Measurements from ENCODE around the gene ZMIZ1. TPM values are rescaled to one million over a fixed set of nuclear protein-coding genes. Genes with fewer than 3 reads are reported as not detected.

Gene ZMIZ1
- total RNA-seq, 1 experiment from 2014 or later = 20.4 TPM

- Histone ChIP-seq H3K36me3 (replicated peaks; ENCODE audit: control insufficient read depth, insufficient read depth, low read length) (peaks cover 14% of the 10 kb centered on the region), H3K27me3 (ENCODE audit: control insufficient read depth, insufficient read depth, low read length) (no peaks in the 10 kb centered on the region), H3K4me3 (ENCODE audit: insufficient read depth, low read depth, low read length) (no peak overlapping the region)
- DNase-seq = no peak
These were observed 227.7 kb downstream of the ZMIZ1 start for GRCh38 chr10:79296431-79296830.

DNA sequence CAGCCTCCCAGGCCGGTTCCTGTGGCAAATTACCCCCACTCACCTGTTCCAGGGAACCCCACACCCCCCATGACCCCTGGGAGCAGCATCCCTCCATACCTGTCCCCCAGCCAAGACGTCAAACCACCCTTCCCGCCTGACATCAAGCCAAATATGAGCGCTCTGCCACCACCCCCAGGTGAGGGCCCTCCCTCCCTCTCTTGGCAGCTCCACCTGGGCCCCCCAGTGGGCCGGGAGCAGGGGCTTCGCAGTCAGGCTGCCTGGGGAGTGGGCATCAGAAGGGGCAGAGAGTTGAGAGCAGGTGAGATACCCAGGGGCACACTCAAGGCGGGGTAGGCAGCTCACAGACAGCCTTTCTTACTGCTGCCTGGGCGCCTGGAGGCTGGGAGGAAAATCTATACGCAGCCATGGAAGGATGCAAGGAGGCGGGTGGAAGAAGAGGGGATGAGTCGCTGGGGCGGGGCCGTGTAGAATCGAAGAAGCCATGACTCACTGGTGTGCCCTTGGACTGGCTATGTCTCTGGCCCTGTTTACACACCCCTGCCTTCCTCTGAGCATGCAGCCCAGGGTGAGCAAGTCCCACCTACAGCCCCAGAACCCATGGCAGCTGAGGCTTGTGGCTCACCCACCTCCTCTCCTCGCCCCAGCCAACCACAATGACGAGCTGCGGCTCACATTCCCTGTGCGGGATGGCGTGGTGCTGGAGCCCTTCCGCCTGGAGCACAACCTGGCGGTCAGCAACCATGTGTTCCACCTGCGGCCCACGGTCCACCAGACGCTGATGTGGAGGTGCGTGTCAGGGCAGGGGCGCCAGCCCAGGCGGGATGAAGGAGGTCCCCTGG, 229.9 kb downstream of the ZMIZ1 start:
- Histone ChIP-seq H3K4me3 (ENCODE audit: insufficient read depth, low read depth, low read length) (no peak overlapping the region), H3K27me3 (ENCODE audit: control insufficient read depth, insufficient read depth, low read length) (no peaks in the 10 kb centered on the region), H3K36me3 (replicated peaks; ENCODE audit: control insufficient read depth, insufficient read depth, low read length) (peaks cover 15% of the 10 kb centered on the region)
- DNase-seq = no peak

- H3K27me3 ChIP-seq (ENCODE audit: control insufficient read depth, insufficient read depth, low read length) = no peaks in the 10 kb centered on the region
- no peak overlapping the region for H3K4me3 ChIP-seq (ENCODE audit: insufficient read depth, low read depth, low read length)
- DNase-seq = no peak
- peaks cover 18% of the 10 kb centered on the region for H3K36me3 ChIP-seq (replicated peaks; ENCODE audit: control insufficient read depth, insufficient read depth, low read length)
These were observed 230.9 kb downstream of the ZMIZ1 start for GRCh38 chr10:79299397-79300241.

- Histone ChIP-seq H3K4me3 (ENCODE audit: insufficient read depth, low read depth, low read length) (no peak overlapping the region), H3K27me3 (ENCODE audit: control insufficient read depth, insufficient read depth, low read length) (no peaks in the 10 kb centered on the region), H3K36me3 (replicated peaks; ENCODE audit: control insufficient read depth, insufficient read depth, low read length) (peaks cover 17% of the 10 kb centered on the region)
- DNase-seq = no peak
These were observed 231.9 kb downstream of the ZMIZ1 start for GRCh38 chr10:79300711-79301110.

DNA sequence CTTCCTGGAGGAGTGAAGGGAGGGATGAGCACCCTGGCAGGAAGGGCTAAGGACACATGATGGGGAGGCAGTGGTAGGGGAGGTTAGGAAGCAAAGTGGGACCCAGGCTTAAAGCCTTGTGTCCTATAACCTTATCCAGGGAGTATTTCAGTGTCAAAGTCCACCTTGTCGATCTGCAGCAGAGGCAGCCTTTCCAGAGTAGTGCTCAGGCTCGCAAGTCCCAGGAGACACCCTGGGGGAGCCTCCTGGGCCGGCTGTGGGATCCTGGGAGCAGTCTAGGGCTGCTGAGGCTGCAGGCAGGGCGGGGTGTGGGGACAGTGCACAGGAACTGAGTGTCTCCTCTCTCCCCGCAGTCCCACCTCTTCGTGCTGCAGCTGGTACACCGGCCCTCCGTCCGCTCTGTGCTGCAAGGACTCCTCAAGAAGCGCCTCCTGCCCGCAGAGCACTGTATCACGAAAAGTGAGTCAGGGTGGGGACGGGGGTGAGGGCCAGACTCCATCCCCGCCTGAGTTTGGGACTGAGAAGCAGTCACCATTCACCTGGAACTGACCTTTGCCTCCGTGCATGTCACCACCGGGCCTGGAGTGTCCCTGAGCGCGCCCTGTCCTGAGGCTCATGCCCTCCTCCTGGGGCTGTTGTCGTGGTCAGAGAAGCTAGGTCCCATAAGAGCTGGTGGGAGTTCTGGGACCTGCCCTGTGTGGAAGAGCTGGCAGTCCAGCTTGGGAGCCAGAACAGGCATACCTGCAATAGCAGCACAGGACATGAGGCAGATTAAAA, 233.2 kb downstream of the ZMIZ1 start:
- Histone ChIP-seq H3K27me3 (ENCODE audit: control insufficient read depth, insufficient read depth, low read length) (no peaks in the 10 kb centered on the region), H3K4me3 (ENCODE audit: insufficient read depth, low read depth, low read length) (no peak overlapping the region), H3K36me3 (replicated peaks; ENCODE audit: control insufficient read depth, insufficient read depth, low read length) (peaks cover 14% of the 10 kb centered on the region)
- DNase-seq = no peak

DNA sequence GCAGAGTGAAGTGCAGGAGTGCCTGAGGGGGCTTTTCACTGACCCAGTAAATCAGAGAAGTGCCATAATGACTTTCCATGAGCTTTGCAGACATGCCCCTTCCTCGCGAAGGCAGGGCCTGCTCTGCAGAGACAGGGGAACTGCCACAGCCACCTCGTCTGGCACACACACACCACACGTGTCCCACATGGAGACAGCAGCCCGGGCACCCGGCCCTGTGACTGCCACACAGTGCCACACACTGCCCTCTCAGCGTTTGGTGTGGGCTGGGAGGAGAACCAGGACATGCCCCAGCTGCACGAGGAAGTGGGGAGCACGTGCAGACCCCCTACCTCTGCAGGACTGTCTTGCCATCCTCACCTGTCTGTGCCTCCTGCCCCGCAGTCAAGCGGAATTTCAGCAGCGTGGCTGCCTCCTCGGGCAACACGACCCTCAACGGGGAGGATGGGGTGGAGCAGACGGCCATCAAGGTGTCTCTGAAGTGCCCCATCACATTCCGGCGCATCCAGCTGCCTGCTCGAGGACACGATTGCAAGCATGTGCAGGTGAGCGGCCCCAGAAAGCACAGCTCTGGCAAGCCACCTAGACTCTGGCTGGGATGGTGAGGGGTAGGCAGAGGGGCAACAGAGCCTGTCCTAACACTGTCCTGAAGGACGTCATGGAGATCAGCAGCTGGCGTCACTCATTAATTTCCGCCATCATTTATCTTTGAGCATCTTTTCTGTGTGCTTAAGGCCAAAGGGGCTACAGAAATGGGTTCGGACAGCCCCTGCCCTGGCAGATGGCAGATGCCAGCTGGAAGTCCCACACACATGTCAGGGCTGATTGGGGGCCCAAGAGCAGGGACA, 235.1 kb downstream of the ZMIZ1 start:
- no peaks in the 10 kb centered on the region for H3K27me3 ChIP-seq (ENCODE audit: control insufficient read depth, insufficient read depth, low read length)
- peaks cover 23% of the 10 kb centered on the region for H3K36me3 ChIP-seq (replicated peaks; ENCODE audit: control insufficient read depth, insufficient read depth, low read length)
- H3K4me3 ChIP-seq (ENCODE audit: insufficient read depth, low read depth, low read length) = no peak overlapping the region
- DNase-seq = no peak

DNA sequence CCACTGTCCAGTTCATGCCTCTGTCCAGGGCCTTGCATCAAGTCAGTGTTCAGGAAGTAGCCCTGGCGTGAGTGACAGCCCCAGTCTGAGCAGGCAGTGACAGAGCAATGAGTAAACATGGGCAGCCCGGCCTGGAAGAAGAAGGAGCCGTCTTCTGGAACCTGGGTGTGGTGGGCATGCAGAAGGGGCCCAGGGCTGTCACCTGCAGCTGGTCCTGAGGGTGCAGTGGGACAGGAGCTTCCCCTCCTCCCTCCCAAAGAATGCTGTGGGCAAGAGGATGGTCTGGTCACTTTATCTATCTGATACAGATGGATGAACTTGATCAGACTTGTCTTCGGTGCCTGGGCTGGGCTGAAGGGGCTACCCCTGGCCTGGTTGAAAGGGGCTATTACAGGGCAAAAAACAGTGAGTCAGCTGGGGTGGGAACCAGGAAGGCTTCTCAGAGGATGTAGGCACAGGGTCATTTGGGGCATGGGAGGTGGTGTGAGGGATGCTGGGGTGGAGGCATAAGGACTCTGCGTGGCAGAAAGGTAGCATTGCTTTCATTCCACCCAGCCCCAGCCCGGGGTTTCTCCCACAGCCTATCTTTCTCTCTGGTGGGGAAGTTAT, 235.8 kb downstream of the ZMIZ1 start:
- H3K27me3 ChIP-seq (ENCODE audit: control insufficient read depth, insufficient read depth, low read length) = no peaks in the 10 kb centered on the region
- H3K4me3 ChIP-seq (ENCODE audit: insufficient read depth, low read depth, low read length) = no peak overlapping the region
- no peak for DNase-seq
- H3K36me3 ChIP-seq (replicated peaks; ENCODE audit: control insufficient read depth, insufficient read depth, low read length) = peaks cover 20% of the 10 kb centered on the region

- DNase-seq = no peak
- Histone ChIP-seq H3K36me3 (replicated peaks; ENCODE audit: control insufficient read depth, insufficient read depth, low read length) (peaks cover 18% of the 10 kb centered on the region), H3K4me3 (ENCODE audit: insufficient read depth, low read depth, low read length) (no peak overlapping the region), H3K27me3 (ENCODE audit: control insufficient read depth, insufficient read depth, low read length) (no peaks in the 10 kb centered on the region)
These were observed 236.7 kb downstream of the ZMIZ1 start for GRCh38 chr10:79305515-79305914.

GRCh38 chr10:79305988-79306387, 237.2 kb downstream of the ZMIZ1 start:
- no peak for DNase-seq
- no peak overlapping the region for H3K4me3 ChIP-seq (ENCODE audit: insufficient read depth, low read depth, low read length)
- peaks cover 18% of the 10 kb centered on the region for H3K36me3 ChIP-seq (replicated peaks; ENCODE audit: control insufficient read depth, insufficient read depth, low read length)
- H3K27me3 ChIP-seq (ENCODE audit: control insufficient read depth, insufficient read depth, low read length) = no peaks in the 10 kb centered on the region

DNA sequence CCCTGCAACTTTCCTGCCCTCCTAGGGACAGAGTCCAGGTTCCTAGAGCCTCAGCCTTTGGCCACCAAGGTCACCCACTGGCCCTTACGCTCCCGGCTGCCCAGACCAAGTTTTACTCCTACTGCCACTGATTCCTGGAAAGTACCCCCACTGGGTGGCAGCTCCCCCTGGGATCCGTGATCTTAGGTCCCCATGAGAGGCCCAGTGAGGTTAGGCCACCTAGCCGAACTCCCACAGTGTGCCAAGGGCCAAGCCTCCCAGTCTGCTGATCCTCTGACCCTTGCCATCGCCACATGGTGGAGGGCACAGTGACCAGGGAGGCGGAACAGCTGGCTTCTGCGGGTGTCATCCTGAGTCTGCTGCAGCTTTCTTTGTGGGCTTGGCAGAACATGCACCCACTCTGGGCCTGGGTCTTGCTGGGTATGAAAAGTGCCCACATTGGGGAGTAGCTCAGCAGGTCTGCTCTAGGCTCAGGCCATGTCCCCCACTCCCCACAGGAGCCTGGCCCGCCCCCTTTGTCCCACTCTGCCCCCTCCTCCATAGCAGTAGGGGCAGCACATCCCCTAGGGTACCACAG, 238.0 kb downstream of the ZMIZ1 start:
- Histone ChIP-seq H3K27me3 (ENCODE audit: control insufficient read depth, insufficient read depth, low read length) (no peaks in the 10 kb centered on the region), H3K4me3 (ENCODE audit: insufficient read depth, low read depth, low read length) (no peak overlapping the region), H3K36me3 (replicated peaks; ENCODE audit: control insufficient read depth, insufficient read depth, low read length) (peaks cover 17% of the 10 kb centered on the region)
- no peak for DNase-seq

- Histone ChIP-seq H3K27me3 (ENCODE audit: control insufficient read depth, insufficient read depth, low read length) (no peaks in the 10 kb centered on the region), H3K4me3 (ENCODE audit: insufficient read depth, low read depth, low read length) (no peak overlapping the region), H3K36me3 (replicated peaks; ENCODE audit: control insufficient read depth, insufficient read depth, low read length) (peaks cover 17% of the 10 kb centered on the region)
- DNase-seq = no peak
These were observed 239.2 kb downstream of the ZMIZ1 start for GRCh38 chr10:79308016-79308415.

DNA sequence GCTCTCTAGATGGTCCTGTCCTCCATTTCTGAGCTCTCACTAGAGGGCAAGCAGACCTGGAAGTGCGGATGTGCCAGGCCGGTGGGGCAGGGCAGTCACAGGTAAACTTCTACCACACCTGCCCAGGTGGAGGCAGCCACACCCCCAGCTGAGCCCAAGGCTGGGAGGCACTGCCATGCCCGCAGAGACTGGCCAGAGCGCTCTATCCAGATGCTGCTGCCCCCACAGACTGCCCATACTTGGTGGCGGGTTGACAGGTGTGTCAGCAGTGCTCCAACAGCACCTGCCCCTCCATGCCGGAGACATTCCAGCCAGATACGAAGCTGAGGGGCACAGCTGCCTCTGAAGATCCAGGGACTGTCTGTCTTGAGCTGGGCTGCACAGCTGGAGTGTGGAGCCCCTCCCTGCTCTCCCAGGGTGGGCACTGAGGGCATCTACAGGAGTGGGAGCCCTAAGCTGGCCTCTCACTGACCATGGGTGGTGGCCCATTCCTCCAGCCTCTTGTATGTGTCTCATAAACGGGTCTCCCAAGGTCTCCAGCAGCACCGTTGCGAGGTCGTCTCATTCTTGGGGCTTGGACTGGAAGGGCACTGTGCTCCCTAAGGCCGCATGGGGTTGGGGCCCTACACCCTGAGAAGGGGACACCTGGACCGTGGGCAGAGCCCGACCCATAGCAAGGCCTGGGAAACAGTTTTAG, 240.4 kb downstream of the ZMIZ1 start:
- peak; percentile 47 for DNase-seq
- Histone ChIP-seq H3K27me3 (ENCODE audit: control insufficient read depth, insufficient read depth, low read length) (no peaks in the 10 kb centered on the region), H3K36me3 (replicated peaks; ENCODE audit: control insufficient read depth, insufficient read depth, low read length) (peaks cover 13% of the 10 kb centered on the region), H3K4me3 (ENCODE audit: insufficient read depth, low read depth, low read length) (no peak overlapping the region)

All from H7 (cell line).